ENCODE measurements around the gene TUBB. TPM values are rescaled to one million over a fixed set of nuclear protein-coding genes. Genes with fewer than 3 reads are reported as not detected.

Gene TUBB
- total RNA-seq, 1 donor from 2014 or later: 725 TPM

- no peak overlapping the region for H3K4me3 Mint-ChIP-seq (ENCODE audit: unreplicated experiment)
- no peaks in the 10 kb centered on the region for H3K27me3 Mint-ChIP-seq (ENCODE audit: unreplicated experiment)
- H3K4me1 Mint-ChIP-seq (ENCODE audit: unreplicated experiment): peaks cover 7% of the 10 kb centered on the region
- no peak for DNase-seq (ENCODE audit: extremely low spot score, unreplicated experiment)
- H3K9me3 Mint-ChIP-seq (ENCODE audit: unreplicated experiment): no peaks in the 10 kb centered on the region
- peak; percentile 57 for TF ChIP-seq CTCF (IDR thresholded peaks at IDR 0.05)
- peak overlapping the region; percentile 35 for H3K27ac Mint-ChIP-seq (ENCODE audit: unreplicated experiment)
- H3K36me3 Mint-ChIP-seq (ENCODE audit: unreplicated experiment): peaks cover 22% of the 10 kb centered on the region
These were observed 10.7 kb downstream of the TUBB start for GRCh38 chr6:30730601-30731435.

- H3K4me3 Mint-ChIP-seq (ENCODE audit: unreplicated experiment): no peak overlapping the region
- TF ChIP-seq CTCF (IDR thresholded peaks at IDR 0.05): no peak
- H3K4me1 Mint-ChIP-seq (ENCODE audit: unreplicated experiment): peaks cover 5% of the 10 kb centered on the region
- no peaks in the 10 kb centered on the region for H3K27me3 Mint-ChIP-seq (ENCODE audit: unreplicated experiment)
- H3K27ac Mint-ChIP-seq (ENCODE audit: unreplicated experiment): peak overlapping the region; percentile 37
- no peaks in the 10 kb centered on the region for H3K9me3 Mint-ChIP-seq (ENCODE audit: unreplicated experiment)
- H3K36me3 Mint-ChIP-seq (ENCODE audit: unreplicated experiment): peaks cover 32% of the 10 kb centered on the region
- no peak for DNase-seq (ENCODE audit: extremely low spot score, unreplicated experiment)
These were observed 12.2 kb downstream of the TUBB start for GRCh38 chr6:30732237-30732943.

DNA sequence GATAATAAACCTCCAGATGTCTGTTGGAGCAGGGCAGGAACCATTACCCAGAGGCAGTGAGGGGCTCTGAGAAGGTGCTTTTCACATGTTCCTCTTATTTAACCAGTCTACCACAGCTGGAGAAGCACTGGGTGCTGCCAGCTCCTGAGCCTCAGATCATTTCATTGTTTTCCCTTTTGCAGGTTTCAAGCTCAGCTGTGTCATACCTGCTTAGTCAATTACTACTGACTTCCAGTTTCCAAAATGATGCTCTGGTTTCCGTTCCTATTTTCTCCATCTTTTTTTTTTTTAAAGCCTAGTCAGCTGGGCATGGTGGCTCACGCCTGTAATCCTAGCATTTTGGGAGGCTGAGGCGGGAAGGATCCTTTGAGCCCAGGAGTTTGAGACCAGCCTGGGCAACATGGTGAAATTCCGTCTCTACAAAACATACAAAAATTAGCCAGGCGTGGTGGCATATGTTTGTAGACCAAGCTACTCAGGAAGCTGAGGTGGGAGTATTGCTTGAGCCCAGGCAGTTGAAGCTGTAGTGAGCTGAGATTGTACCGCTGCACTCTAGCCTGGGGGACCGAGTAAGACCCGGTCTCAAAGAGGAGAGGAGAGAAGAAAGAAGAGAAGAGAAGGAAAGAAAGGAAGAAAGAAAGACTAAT lies 15.6 kb downstream of the TUBB start:
- no peak for TF ChIP-seq CTCF (IDR thresholded peaks at IDR 0.05)
- Mint-ChIP-seq H3K4me1 (ENCODE audit: unreplicated experiment) (peaks cover 18% of the 10 kb centered on the region), H3K36me3 (ENCODE audit: unreplicated experiment) (peaks cover 46% of the 10 kb centered on the region), H3K9me3 (ENCODE audit: unreplicated experiment) (no peaks in the 10 kb centered on the region), H3K27me3 (ENCODE audit: unreplicated experiment) (no peaks in the 10 kb centered on the region), H3K27ac (ENCODE audit: unreplicated experiment) (no peak overlapping the region), H3K4me3 (ENCODE audit: unreplicated experiment) (no peak overlapping the region)
- no peak for DNase-seq (ENCODE audit: extremely low spot score, unreplicated experiment)

DNA sequence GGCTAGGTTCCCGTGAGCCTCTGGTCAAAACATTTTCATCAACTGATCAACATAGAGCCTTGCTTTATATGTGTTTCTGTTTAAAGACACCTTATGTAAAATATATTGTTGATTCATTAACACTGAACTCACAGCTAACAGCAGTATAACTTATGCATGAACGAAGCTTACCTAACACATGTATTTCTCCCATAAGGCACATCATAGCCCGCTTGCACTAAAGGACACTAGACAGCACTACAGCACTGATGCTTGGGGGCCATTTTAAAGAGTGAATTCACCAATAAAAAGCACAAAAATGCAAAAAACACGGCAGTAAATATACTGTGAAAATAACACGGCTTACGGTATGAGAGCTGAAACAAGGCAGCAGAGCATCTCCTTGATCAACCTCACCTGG lies 18.4 kb downstream of the TUBB start:
- no peak overlapping the region for H3K4me3 Mint-ChIP-seq (ENCODE audit: unreplicated experiment)
- no peaks in the 10 kb centered on the region for H3K9me3 Mint-ChIP-seq (ENCODE audit: unreplicated experiment)

More for the DNA sequence above, 18.4 kb downstream of the TUBB start:
- Mint-ChIP-seq H3K4me1 (ENCODE audit: unreplicated experiment) (peaks cover 32% of the 10 kb centered on the region), H3K27ac (ENCODE audit: unreplicated experiment) (peak overlapping the region; percentile 7), H3K27me3 (ENCODE audit: unreplicated experiment) (no peaks in the 10 kb centered on the region), H3K36me3 (ENCODE audit: unreplicated experiment) (peaks cover 54% of the 10 kb centered on the region)
- no peak for TF ChIP-seq CTCF (IDR thresholded peaks at IDR 0.05)
- DNase-seq (ENCODE audit: extremely low spot score, unreplicated experiment): no peak
